Mesendoderm (in vitro differentiated cells): Measurements from ENCODE around the gene TET2. TPM values are rescaled to one million over a fixed set of nuclear protein-coding genes. Genes with fewer than 3 reads are reported as not detected.

ENCODE experiments used
- DNase-seq: peaks from one replicate; pipeline ENCODE4 v3.0.0; 2013
- H2AK5ac ChIP-seq: 2 replicates; pipeline ENCODE4 v1.6.1; 2013; ENCODE audit warnings: low read length, inconsistent platforms
- H2BK120ac ChIP-seq: 2 replicates; pipeline ENCODE4 v1.6.1; 2013; ENCODE audit warnings: low read depth, mild to moderate bottlenecking, low read length, moderate library complexity, mixed read lengths
- H2BK15ac ChIP-seq: replicated peaks from 2 replicates; pipeline ENCODE4 v1.6.1; 2013; ENCODE audit warnings: low read depth, mild to moderate bottlenecking, moderate library complexity
- H2BK5ac ChIP-seq: 2 replicates; pipeline ENCODE4 v1.6.1; 2013; ENCODE audit warnings: low read length, inconsistent platforms
- H3K18ac ChIP-seq: 2 replicates; pipeline ENCODE4 v1.6.1; 2013; ENCODE audit warnings: mild to moderate bottlenecking, low read length, mixed read lengths
- H3K23ac ChIP-seq: one replicate; pipeline ENCODE4 v1.6.1; 2013; ENCODE audit warnings: low read length
- H3K27ac ChIP-seq: 2 replicates; pipeline ENCODE4 v1.5.1; 2013; ENCODE audit warnings: low read depth, mild to moderate bottlenecking, inconsistent platforms, low read length, moderate library complexity
- H3K27me3 ChIP-seq: 2 replicates; pipeline ENCODE4 v1.6.1; 2013; ENCODE audit warnings: low read length, control low read depth, mild to moderate bottlenecking, inconsistent platforms; ENCODE audit not compliant: insufficient read depth, poor library complexity
- H3K36me3 ChIP-seq: 2 replicates; pipeline ENCODE4 v1.6.1; 2013; ENCODE audit warnings: low read length, inconsistent platforms; ENCODE audit not compliant: control insufficient read depth, insufficient read depth
- H3K4ac ChIP-seq: one replicate; pipeline ENCODE4 v1.6.1; 2013; ENCODE audit warnings: low read depth, mild to moderate bottlenecking, low read length, moderate library complexity
- H3K4me1 ChIP-seq: 2 replicates; pipeline ENCODE4 v1.6.1; 2013; ENCODE audit warnings: low read depth, low read length, inconsistent platforms; ENCODE audit not compliant: control insufficient read depth
- H3K4me2 ChIP-seq: 2 replicates; pipeline ENCODE4 v1.6.1; 2013; ENCODE audit warnings: low read length
- H3K4me3 ChIP-seq: 2 replicates; pipeline ENCODE4 v1.5.1; 2013; ENCODE audit warnings: mild to moderate bottlenecking, low read length
- H3K56ac ChIP-seq: one replicate; pipeline ENCODE4 v1.6.1; 2013; ENCODE audit warnings: low read length
- H3K79me1 ChIP-seq: 2 replicates; pipeline ENCODE4 v1.6.1; 2013; ENCODE audit warnings: low read length, inconsistent platforms
- H3K79me2 ChIP-seq: 2 replicates; pipeline ENCODE4 v1.6.1; 2013; ENCODE audit warnings: mild to moderate bottlenecking, low read length; ENCODE audit not compliant: control insufficient read depth, insufficient read depth
- H3K9ac ChIP-seq: 2 replicates; pipeline ENCODE4 v1.6.1; 2013; ENCODE audit warnings: low read length, inconsistent platforms
- H4K5ac ChIP-seq: one replicate; pipeline ENCODE4 v1.6.1; 2013; ENCODE audit warnings: low read length
- H4K8ac ChIP-seq: one replicate; pipeline ENCODE4 v1.6.1; 2013; ENCODE audit warnings: low read depth, mild to moderate bottlenecking, control low read depth, low read length, moderate library complexity
- WGBS: extraction: QIAGEN DNeasy Blood & Tissue Kit; methylation state at CpG from one replicate; pipeline ENCODE4 v1.1.7; 2013; ENCODE audit warnings: low lambda C conversion rate, missing lambda C conversion rate; ENCODE audit not compliant: insufficient coverage; ENCODE audit errors: extremely low coverage; 5-methylcytosine and 5-hydroxymethylcytosine counted together
- small RNA-seq: library from polyadenylated mRNA; stranded (forward); fragments of <200 nt; extraction: miRNeasy Mini kit (QIAGEN cat#:217004); gene quantifications from one replicate; pipeline ENCODE3, GENCODE V24; 2013; ENCODE audit not compliant: insufficient read depth

Gene TET2

DNA sequence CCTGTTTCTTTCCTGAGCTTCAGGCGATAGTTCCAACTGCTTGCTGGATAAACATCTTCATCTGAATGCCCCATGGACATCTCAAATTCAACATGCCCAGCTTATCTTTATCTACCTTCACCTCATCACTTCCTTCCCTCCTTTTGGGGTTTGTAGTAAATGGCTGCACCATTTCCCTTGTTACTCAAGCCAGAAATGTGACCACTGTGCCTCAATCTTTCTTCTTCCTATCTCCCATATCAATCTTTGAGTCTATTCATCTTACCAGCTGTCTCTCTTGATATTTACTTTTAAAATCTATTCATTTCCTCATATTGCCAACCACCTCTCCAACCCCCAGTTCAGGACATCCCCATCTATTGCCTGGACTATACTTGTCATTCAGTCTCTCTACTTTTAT is 171.8 kb downstream of the TET2 start:
- Histone ChIP-seq H2AK5ac (no peak overlapping the region), H3K4me1 (no peaks in the 10 kb centered on the region), H3K27ac (no peak overlapping the region), H3K36me3 (no peaks in the 10 kb centered on the region), H2BK15ac (no peak overlapping the region), H3K4ac (no peak overlapping the region), H3K23ac (no peak overlapping the region), H3K79me2 (no peaks in the 10 kb centered on the region), H3K18ac (no peak overlapping the region), H3K79me1 (no peaks in the 10 kb centered on the region), H3K4me3 (no peak overlapping the region), H3K9ac (no peak overlapping the region), H4K5ac (no peak overlapping the region), H4K8ac (no peak overlapping the region), H2BK120ac (no peak overlapping the region), H3K56ac (no peak overlapping the region), H3K4me2 (no peak overlapping the region), H2BK5ac (no peak overlapping the region), H3K27me3 (no peaks in the 10 kb centered on the region)
- WGBS = no CpG with 5 or more reads among the region's 1 CpG
- no peak for DNase-seq

DNA sequence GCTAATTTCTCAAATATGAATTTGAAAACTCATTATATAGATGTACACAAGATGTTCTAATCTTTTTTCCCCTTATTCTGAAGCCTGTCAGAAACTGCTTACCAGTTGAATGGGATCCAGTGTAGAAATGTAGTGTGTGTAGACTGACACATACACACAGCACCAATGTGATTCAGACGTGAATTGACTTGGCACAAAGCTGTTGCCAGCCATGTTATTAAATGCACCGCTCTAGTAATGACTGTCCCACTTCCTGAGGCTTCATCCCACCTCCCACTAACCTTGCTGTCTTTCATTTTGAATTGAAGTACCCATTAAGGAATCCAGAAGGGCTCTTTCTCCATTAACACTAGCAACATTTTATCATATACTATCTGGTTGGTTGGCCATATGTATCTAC is 180.5 kb downstream of the TET2 start:
- H3K79me2 ChIP-seq = no peaks in the 10 kb centered on the region
- no peak overlapping the region for H3K23ac ChIP-seq
- no peak overlapping the region for H2BK120ac ChIP-seq
- no peak overlapping the region for H2BK15ac ChIP-seq
- WGBS = no CpG with 5 or more reads among the region's 2 CpGs
- no peaks in the 10 kb centered on the region for H3K27me3 ChIP-seq
- no peak overlapping the region for H3K18ac ChIP-seq
- H3K4me3 ChIP-seq = no peak overlapping the region
- H3K4ac ChIP-seq = no peak overlapping the region
- no peaks in the 10 kb centered on the region for H3K79me1 ChIP-seq
- H3K36me3 ChIP-seq = no peaks in the 10 kb centered on the region
- no peak overlapping the region for H2AK5ac ChIP-seq
- H3K4me1 ChIP-seq = no peaks in the 10 kb centered on the region
- H2BK5ac ChIP-seq = no peak overlapping the region
- no peak overlapping the region for H4K5ac ChIP-seq
- no peak overlapping the region for H3K56ac ChIP-seq
- H4K8ac ChIP-seq = no peak overlapping the region
- H3K9ac ChIP-seq = no peak overlapping the region
- DNase-seq = no peak
- H3K27ac ChIP-seq = no peak overlapping the region
- no peak overlapping the region for H3K4me2 ChIP-seq

DNA sequence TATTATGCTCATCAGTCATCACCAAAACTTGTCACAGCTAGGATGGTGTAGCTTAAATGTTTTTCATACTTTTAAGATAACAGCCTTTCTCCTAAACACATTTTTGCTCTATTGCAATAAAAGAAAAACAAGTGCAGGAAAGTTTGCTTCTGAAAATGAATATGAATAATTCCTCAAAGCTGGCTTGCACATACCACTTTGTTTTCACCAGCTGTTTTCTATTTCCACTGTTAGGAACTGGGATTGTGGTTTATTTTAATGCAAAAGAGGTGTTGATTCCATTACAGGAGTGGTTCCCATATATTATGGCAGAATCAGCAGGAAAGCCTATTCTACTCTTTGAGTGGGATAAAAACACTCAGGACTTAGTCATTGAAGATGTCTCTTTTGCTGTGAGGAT is 181.3 kb downstream of the TET2 start:
- DNase-seq = no peak
- Histone ChIP-seq H3K79me1 (no peaks in the 10 kb centered on the region), H3K9ac (no peak overlapping the region), H3K4me1 (no peaks in the 10 kb centered on the region), H3K18ac (no peak overlapping the region), H3K27me3 (no peaks in the 10 kb centered on the region), H3K4me2 (no peak overlapping the region), H3K27ac (no peak overlapping the region), H2BK15ac (no peak overlapping the region), H2AK5ac (no peak overlapping the region), H4K8ac (no peak overlapping the region), H3K56ac (no peak overlapping the region), H2BK5ac (no peak overlapping the region), H3K4me3 (no peak overlapping the region), H3K36me3 (no peaks in the 10 kb centered on the region), H3K23ac (no peak overlapping the region), H3K4ac (no peak overlapping the region), H4K5ac (no peak overlapping the region), H3K79me2 (no peaks in the 10 kb centered on the region), H2BK120ac (no peak overlapping the region)

DNA sequence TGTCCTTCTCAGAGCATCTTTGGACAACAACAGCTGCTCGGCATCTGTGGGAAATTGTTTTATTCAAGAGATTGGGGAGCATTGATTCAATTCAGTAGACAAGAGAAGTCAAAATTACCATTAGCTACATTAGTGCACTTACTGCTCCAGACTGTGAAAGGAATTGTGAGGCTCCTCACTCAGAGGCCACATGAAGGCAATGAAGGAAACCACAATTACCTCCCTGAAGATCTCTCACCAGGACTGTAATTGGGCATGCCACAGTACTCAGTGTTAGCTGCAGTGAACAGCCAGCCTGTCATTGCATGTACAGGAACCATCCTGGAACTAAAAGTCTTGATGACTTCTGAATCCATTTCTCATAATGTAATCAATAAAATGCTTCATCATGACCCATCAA is 182.4 kb downstream of the TET2 start:
- H4K8ac ChIP-seq = no peak overlapping the region
- H3K18ac ChIP-seq = no peak overlapping the region
- H3K27ac ChIP-seq = no peak overlapping the region
- no peak overlapping the region for H2BK120ac ChIP-seq
- H3K23ac ChIP-seq = no peak overlapping the region
- H3K4ac ChIP-seq = no peak overlapping the region
- no peak overlapping the region for H2BK5ac ChIP-seq
- H3K79me2 ChIP-seq = no peaks in the 10 kb centered on the region
- no peaks in the 10 kb centered on the region for H3K36me3 ChIP-seq
- H2BK15ac ChIP-seq = no peak overlapping the region
- H3K4me2 ChIP-seq = no peak overlapping the region
- no peak overlapping the region for H3K56ac ChIP-seq
- H3K27me3 ChIP-seq = no peaks in the 10 kb centered on the region
- H3K9ac ChIP-seq = no peak overlapping the region
- no CpG with 5 or more reads among the region's 1 CpG for WGBS
- no peak overlapping the region for H2AK5ac ChIP-seq
- no peaks in the 10 kb centered on the region for H3K4me1 ChIP-seq
- H4K5ac ChIP-seq = no peak overlapping the region
- no peak for DNase-seq
- H3K79me1 ChIP-seq = no peaks in the 10 kb centered on the region
- no peak overlapping the region for H3K4me3 ChIP-seq

Small RNA genes lying within 50 kb of the gene (small RNA-seq; reads per million reads assigned to genes)
- gene RF00322 (not detected), gene RN7SL89P (not detected)
